Fibroblast of the aortic adventitia (primary cell): ENCODE results near the gene RIBC1. TPM values are rescaled to one million over a fixed set of nuclear protein-coding genes. Genes with fewer than 3 reads are reported as not detected.

Experiments used
- DNase-seq: peaks from one replicate; pipeline ENCODE4 v3.0.0-alpha.2; 2010; ENCODE audit warnings: low read depth
- H3K4me3 ChIP-seq: 2 replicates; pipeline ENCODE4 v1.5.1; 2011; ENCODE audit warnings: low read depth, mild to moderate bottlenecking, control low read depth, low read length, moderate library complexity
- total RNA-seq: library from RNA; depleted of rRNA; stranded (reverse); fragments of >200 nt; gene quantifications from 2 replicates; pipeline ENCODE4 v1.2.3, GENCODE V29; 2012; ENCODE audit warnings: low replicate concordance
- TF ChIP-seq, protein P1 (sequence below): IDR thresholded peaks from 2 replicates; pipeline ENCODE4 v1.5.1; 2011; ENCODE audit warnings: mild to moderate bottlenecking, low read length, control low read depth, inconsistent platforms; ENCODE audit not compliant: insufficient read depth

Gene RIBC1
- total RNA-seq, 1 donor = 0.36 TPM

DNA sequence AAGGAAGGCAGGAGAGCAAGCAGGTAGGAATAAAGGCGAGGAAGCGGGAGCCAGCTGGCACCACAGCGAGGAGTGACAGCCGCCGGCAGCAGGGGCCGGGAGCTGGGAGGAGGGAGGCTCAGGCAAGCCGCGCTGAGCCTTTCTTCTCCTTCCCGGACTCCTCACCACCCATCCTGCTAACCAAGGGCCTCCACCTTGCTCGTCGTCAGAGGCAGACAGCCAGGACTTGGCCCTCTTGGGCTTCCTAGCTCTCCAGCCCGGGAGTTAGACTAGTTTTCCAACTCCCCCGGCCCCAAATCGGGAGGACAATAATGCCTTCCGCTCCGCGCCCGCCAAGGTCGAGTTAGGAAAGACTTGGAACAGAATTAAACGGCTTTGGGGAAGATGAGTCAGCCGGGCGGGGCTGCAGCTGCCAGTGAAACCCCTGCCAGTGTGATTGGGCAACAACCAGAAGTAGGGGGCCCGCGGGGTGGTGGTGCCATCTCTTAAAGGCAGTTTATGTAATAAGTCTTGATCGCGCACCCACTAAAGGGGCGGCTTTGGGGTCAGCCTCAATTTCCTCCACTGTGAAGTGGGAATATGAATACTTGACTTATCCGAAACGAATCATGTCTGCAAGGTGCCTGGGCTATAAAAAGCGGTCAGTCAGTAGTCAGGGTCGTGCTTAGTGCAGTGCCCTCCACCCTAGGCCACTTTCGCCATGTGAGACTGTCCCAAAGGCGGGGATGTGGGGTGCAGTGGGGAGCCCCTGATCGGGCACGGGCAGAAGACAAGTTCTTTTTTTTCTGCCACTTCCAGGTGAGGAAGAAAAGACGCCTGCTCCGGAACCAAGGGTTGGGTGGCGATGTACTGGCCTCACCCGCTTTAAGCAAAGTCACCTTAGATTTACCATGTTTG, 18.2 kb downstream of the RIBC1 start:
- TF ChIP-seq, protein P1, sequence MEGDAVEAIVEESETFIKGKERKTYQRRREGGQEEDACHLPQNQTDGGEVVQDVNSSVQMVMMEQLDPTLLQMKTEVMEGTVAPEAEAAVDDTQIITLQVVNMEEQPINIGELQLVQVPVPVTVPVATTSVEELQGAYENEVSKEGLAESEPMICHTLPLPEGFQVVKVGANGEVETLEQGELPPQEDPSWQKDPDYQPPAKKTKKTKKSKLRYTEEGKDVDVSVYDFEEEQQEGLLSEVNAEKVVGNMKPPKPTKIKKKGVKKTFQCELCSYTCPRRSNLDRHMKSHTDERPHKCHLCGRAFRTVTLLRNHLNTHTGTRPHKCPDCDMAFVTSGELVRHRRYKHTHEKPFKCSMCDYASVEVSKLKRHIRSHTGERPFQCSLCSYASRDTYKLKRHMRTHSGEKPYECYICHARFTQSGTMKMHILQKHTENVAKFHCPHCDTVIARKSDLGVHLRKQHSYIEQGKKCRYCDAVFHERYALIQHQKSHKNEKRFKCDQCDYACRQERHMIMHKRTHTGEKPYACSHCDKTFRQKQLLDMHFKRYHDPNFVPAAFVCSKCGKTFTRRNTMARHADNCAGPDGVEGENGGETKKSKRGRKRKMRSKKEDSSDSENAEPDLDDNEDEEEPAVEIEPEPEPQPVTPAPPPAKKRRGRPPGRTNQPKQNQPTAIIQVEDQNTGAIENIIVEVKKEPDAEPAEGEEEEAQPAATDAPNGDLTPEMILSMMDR = no peak

DNA sequence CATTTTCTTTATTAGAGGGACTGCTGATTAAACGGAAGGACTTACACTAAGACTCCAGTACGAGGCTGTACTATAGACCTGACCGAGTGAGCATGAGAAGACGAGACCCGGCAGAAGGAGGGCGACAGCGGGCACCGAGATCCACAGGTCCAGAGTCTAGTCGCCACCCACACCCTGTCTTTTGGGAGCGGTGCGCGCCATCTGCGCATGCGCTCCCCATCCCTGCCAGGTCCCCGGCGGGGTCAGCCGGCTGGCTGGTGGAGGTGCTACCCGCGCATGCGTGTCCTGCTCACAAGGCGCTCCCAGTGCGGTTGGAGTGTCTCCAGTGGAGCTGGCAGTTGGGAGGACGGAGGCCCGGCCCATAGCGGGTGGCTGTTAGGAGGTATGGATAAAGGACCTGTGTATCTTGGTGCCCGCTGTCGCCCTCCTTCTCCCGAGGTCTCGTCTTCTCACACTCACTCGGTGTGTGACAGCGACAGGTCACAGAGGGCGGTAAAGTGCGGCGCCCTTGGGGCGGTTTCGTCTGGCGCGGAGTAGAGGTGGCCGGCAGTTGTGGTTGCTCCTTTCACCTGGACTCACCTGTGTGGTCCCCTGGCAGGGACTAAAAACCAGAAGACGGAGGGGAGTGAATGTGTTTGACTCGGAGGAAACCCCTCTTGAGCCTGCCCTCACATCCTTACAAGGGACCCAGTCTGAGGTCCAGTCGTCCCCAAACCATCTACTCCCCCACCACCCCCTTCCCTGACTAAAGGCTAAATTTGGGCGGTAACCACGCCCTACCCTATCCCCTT, 19.1 kb downstream of the RIBC1 start:
- TF ChIP-seq, protein P1 = no peak
- DNase-seq = peak; percentile 70
- H3K4me3 ChIP-seq = peak overlapping the region; percentile 47

More for the DNA sequence above, 18.2 kb downstream of the RIBC1 start:
- H3K4me3 ChIP-seq = peak overlapping the region; percentile 47
- peak; percentile 69 for DNase-seq

GRCh38 chrX:53442322-53442631, 19.6 kb downstream of the RIBC1 start:
- TF ChIP-seq, protein P1 = no peak
- H3K4me3 ChIP-seq = no peak overlapping the region

GRCh38 chrX:53445977-53446376, 23.3 kb downstream of the RIBC1 start:
- DNase-seq = peak; percentile 37
- H3K4me3 ChIP-seq = no peak overlapping the region
- TF ChIP-seq, protein P1 = peak; percentile 79

More at GRCh38 chrX:53442322-53442631, 19.6 kb downstream of the RIBC1 start:
- no peak for DNase-seq

DNA sequence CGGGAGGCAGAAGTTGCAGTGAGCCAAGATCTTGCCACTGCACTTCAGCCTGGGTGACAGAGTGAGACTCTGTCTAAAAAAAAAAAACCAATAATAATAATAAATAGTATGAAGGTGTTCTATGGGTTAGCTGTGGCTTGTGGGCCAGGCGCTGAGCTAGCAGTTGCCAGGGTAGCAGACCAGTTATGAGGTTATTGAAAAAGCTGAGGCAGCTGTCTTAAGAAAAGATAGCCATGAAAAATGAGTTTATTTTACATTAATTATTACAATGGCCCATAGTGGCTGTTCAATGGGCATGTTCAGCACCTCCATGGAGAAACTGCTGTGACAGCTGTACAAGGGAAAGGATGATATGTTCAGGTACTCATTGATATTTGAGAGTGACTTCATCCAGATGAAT, 24.8 kb downstream of the RIBC1 start:
- TF ChIP-seq, protein P1 = no peak
- no peak for DNase-seq
- no peak overlapping the region for H3K4me3 ChIP-seq

DNA sequence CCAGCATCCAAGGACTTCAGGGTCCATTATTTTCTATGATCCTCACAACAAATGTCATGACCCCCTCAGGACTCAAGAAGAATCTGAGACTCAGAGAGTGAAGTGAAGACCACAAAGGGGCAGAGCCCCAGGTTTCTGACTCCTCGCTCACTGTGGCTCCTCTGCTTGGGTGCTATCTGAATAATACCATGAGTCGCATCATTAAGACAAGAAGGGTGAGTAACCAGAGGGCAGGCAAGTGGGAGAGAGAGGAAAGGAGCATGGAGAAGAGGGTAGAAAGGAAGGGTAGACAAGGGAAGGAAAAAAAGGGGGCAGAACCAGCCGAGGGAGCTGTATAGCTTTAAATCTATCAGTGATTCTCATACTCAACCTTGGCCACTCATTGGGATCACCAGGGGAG, 27.0 kb downstream of the RIBC1 start:
- TF ChIP-seq, protein P1 = no peak
- DNase-seq = no peak
- H3K4me3 ChIP-seq = no peak overlapping the region
